ENCODE results near the gene LGALS8. TPM values are rescaled to one million over a fixed set of nuclear protein-coding genes. Genes with fewer than 3 reads are reported as not detected.

The LGALS8 gene
- total and polyA plus RNA-seq, 2 of the 4 experiments (the other 2 are of a cell fraction) = 41.3 to 57.7 TPM

GRCh38 chr1:236492378-236492777 is 31.4 kb upstream of the LGALS8 start:
- H3K18ac ChIP-seq (ENCODE audit: low read depth, low read length) = no peak overlapping the region
- in situ Hi-C loops (cut with MboI; ENCODE audit: low sequenced_read_pairs) (no loop called here), intact Hi-C loops (cut with micrococcal nuclease) (no loop called here)

More at GRCh38 chr1:236492378-236492777, 31.4 kb upstream of the LGALS8 start:
- H3K27ac ChIP-seq (ENCODE audit: insufficient read depth, low read length) = no peak overlapping the region
- no peak overlapping the region for H3K56ac ChIP-seq (ENCODE audit: extremely low read depth, insufficient read depth, low read length)
- no peaks in the 10 kb centered on the region for H3K9me1 ChIP-seq (ENCODE audit: insufficient read depth, low read length)
- H2BK20ac ChIP-seq (ENCODE audit: low read depth, low read length) = no peak overlapping the region
- dilution Hi-C loops (cut with HindIII; ENCODE audit: low sequenced_read_pairs, unreplicated experiment) = no loop called here
- no peak overlapping the region for H4K8ac ChIP-seq (ENCODE audit: low read depth in 2 of 2, low read length in 2 of 2)
- H3K14ac ChIP-seq (replicated peaks; ENCODE audit: low read depth, low read length) = no peak overlapping the region
- no peak overlapping the region for H2BK15ac ChIP-seq (ENCODE audit: low read depth, low read length)
- H3K36me3 ChIP-seq (ENCODE audit: control insufficient read depth, insufficient read depth, low read length) = no peaks in the 10 kb centered on the region
- H3K4me3 ChIP-seq (ENCODE audit: insufficient read depth, low read depth, low read length) = no peak overlapping the region
- no peak overlapping the region for H3K9ac ChIP-seq (ENCODE audit: low read depth, low read length)
- TF ChIP-seq CHD1 (IDR thresholded peaks at IDR 0.05; ENCODE audit: low read depth, low read length) = no peak
- no peak for TF ChIP-seq SMC3 (IDR thresholded peaks at IDR 0.05; ENCODE audit: low read depth, low read length)
- no peak for TF ChIP-seq POLR2A (IDR thresholded peaks at IDR 0.05; ENCODE audit: low read depth, low read length)
- TF ChIP-seq NFE2L2 (IDR thresholded peaks at IDR 0.05; ENCODE audit: low read depth, low read length) = no peak
- TF ChIP-seq ELK1 (IDR thresholded peaks at IDR 0.05; ENCODE audit: borderline replicate concordance, low read depth, low read length) = no peak
- no peak for TF ChIP-seq RCOR1 (IDR thresholded peaks at IDR 0.05; ENCODE audit: insufficient replicate concordance, low read length)
- TF ChIP-seq CEBPB (IDR thresholded peaks at IDR 0.05; ENCODE audit: low read depth, low read length) = no peak
- no peak for TF ChIP-seq BHLHE40 (IDR thresholded peaks at IDR 0.05; ENCODE audit: low read depth, low read length)
- no peak for TF ChIP-seq MAZ (IDR thresholded peaks at IDR 0.05; ENCODE audit: borderline replicate concordance, low read depth, low read length)
- TF ChIP-seq, protein P1, sequence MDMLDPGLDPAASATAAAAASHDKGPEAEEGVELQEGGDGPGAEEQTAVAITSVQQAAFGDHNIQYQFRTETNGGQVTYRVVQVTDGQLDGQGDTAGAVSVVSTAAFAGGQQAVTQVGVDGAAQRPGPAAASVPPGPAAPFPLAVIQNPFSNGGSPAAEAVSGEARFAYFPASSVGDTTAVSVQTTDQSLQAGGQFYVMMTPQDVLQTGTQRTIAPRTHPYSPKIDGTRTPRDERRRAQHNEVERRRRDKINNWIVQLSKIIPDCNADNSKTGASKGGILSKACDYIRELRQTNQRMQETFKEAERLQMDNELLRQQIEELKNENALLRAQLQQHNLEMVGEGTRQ (IDR thresholded peaks at IDR 0.05; ENCODE audit: low read depth, low read length) = no peak
- TF ChIP-seq RFX5 (IDR thresholded peaks at IDR 0.05; ENCODE audit: low read depth, low read length) = no peak
- no peak overlapping the region for H2AK5ac ChIP-seq (ENCODE audit: low read depth, low read length)
- no peaks in the 10 kb centered on the region; the same call in 1 of the 2 replicates for H3K4me1 ChIP-seq (ENCODE audit: control insufficient read depth, insufficient read depth, low read length)
- H2AFZ ChIP-seq (replicated peaks; ENCODE audit: low read length, poor library complexity) = no peak overlapping the region
- no peak overlapping the region for H4K91ac ChIP-seq (ENCODE audit: insufficient read depth, low read depth, low read length)
- no peak overlapping the region for H3K4ac ChIP-seq (ENCODE audit: low read depth, low read length)
- POLR2A ChIA-PET (ENCODE audit: unreplicated experiment) = interaction anchor here (0.7 kb wide), 1 partner anchor 65 kb away, joined by 3 read pairs; no protein-coding TSS in a partner anchor
- no peaks in the 10 kb centered on the region for H3K9me3 ChIP-seq (ENCODE audit: control insufficient read depth, insufficient read depth, low read length)
- no peak overlapping the region for H2BK5ac ChIP-seq (ENCODE audit: low read depth, low read length, poor library complexity, severe bottlenecking)
- BruUV-seq (replicated peaks) = no TSS peak
- ATAC-seq (ENCODE audit: low read depth) (no peak), DNase-seq (no peak)
- no peaks in the 10 kb centered on the region for H3K79me1 ChIP-seq (ENCODE audit: low read depth in 1 of 2, low read length in 2 of 2)
- H2AK9ac ChIP-seq (replicated peaks; ENCODE audit: low read depth, low read length, poor library complexity) = no peak overlapping the region
- CTCF ChIA-PET = no interaction called here
- WGBS, 2 experiments (ENCODE audit: extremely low coverage in 2 of 2, insufficient read length in 1 of 2) = no CpG with 5 or more reads among the region's 2 CpGs
- H4K5ac ChIP-seq (ENCODE audit: low read depth, low read length) = no peak overlapping the region
- no peak overlapping the region for H3K4me2 ChIP-seq (ENCODE audit: low read depth, low read length)
- no peak overlapping the region for H3K23ac ChIP-seq (ENCODE audit: low read depth, low read length)
- peaks cover 4% of the 10 kb centered on the region for H3K27me3 ChIP-seq (ENCODE audit: control insufficient read depth, insufficient read depth, low read length)
- no peak overlapping the region for H2BK120ac ChIP-seq (ENCODE audit: low read depth, low read length)
- H4K20me1 ChIP-seq (ENCODE audit: insufficient read depth, low read length) = no peaks in the 10 kb centered on the region

Data from IMR-90 (cell line).